H9 (cell line): ENCODE data around the gene LAMC2. TPM values are rescaled to one million over a fixed set of nuclear protein-coding genes. Genes with fewer than 3 reads are reported as not detected.

Source experiments
- DNase-seq: peaks from one replicate; pipeline ENCODE4 v3.0.0-alpha.2; 2017
- H2AFZ ChIP-seq: one replicate; pipeline ENCODE4 v1.6.1; 2013; ENCODE audit warnings: mild to moderate bottlenecking, low read length, control low read depth, moderate library complexity
- H2AK5ac ChIP-seq: 2 replicates; pipeline ENCODE4 v1.6.1; 2013; ENCODE audit warnings: low read length, control low read depth, mixed read lengths; ENCODE audit not compliant: insufficient read length
- H2BK120ac ChIP-seq: one replicate; pipeline ENCODE4 v1.6.1; 2013; ENCODE audit warnings: low read depth, mild to moderate bottlenecking, low read length, control low read depth, inconsistent platforms; ENCODE audit not compliant: poor library complexity, severe bottlenecking
- H2BK12ac ChIP-seq: 2 replicates; pipeline ENCODE4 v1.6.1; 2013; ENCODE audit warnings: low read length, control low read depth, mixed read lengths, low read depth; ENCODE audit not compliant: insufficient read length
- H2BK15ac ChIP-seq: 2 replicates; pipeline ENCODE4 v1.6.1; 2013; ENCODE audit warnings: low read depth, low read length, control low read depth
- H2BK20ac ChIP-seq: one replicate; pipeline ENCODE4 v1.6.1; 2013; ENCODE audit warnings: low read depth, mild to moderate bottlenecking, low read length, control low read depth, inconsistent platforms; ENCODE audit not compliant: poor library complexity, severe bottlenecking
- H2BK5ac ChIP-seq: 2 replicates; pipeline ENCODE4 v1.6.1; 2013; ENCODE audit warnings: low read length, control low read depth, mixed read lengths; ENCODE audit not compliant: insufficient read length
- H3K14ac ChIP-seq: 2 replicates; pipeline ENCODE4 v1.6.1; 2013; ENCODE audit warnings: low read length, control low read depth; ENCODE audit not compliant: insufficient read depth
- H3K18ac ChIP-seq: 2 replicates; pipeline ENCODE4 v1.6.1; 2013; ENCODE audit warnings: low read depth, mild to moderate bottlenecking, mixed read lengths, low read length, control low read depth; ENCODE audit not compliant: insufficient read length
- H3K23ac ChIP-seq: 2 replicates; pipeline ENCODE4 v1.6.1; 2013; ENCODE audit warnings: low read length, control low read depth, mixed read lengths, low read depth; ENCODE audit not compliant: insufficient read length
- H3K23me2 ChIP-seq: 2 replicates; pipeline ENCODE4 v1.6.1; 2013; ENCODE audit warnings: low read depth, mild to moderate bottlenecking, mixed read lengths, low read length, control low read depth; ENCODE audit not compliant: insufficient read length, poor library complexity, severe bottlenecking
- H3K27ac ChIP-seq: 2 replicates; pipeline ENCODE4 v1.5.1; 2013; ENCODE audit warnings: low read length, control low read depth, mixed read lengths, low read depth; ENCODE audit not compliant: insufficient read length
- H3K27me3 ChIP-seq: 2 replicates; pipeline ENCODE4 v1.6.1; 2013; ENCODE audit warnings: low read length, control low read depth, inconsistent platforms; ENCODE audit not compliant: insufficient read depth
- H3K4ac ChIP-seq: 2 replicates; pipeline ENCODE4 v1.6.1; 2013; ENCODE audit warnings: low read depth, mild to moderate bottlenecking, control low read depth, inconsistent platforms, low read length, moderate library complexity
- H3K4me1 ChIP-seq: 2 replicates; pipeline ENCODE4 v1.6.1; 2013; ENCODE audit warnings: low read length, control low read depth, inconsistent platforms; ENCODE audit not compliant: insufficient read depth
- H3K4me2 ChIP-seq: 2 replicates; pipeline ENCODE4 v1.6.1; 2013; ENCODE audit warnings: low read length, control low read depth, mixed read lengths; ENCODE audit not compliant: insufficient read length, insufficient read depth
- H3K56ac ChIP-seq: 2 replicates; pipeline ENCODE4 v1.6.1; 2013; ENCODE audit warnings: low read depth, mild to moderate bottlenecking, mixed read lengths, low read length, control low read depth; ENCODE audit not compliant: insufficient read length
- H3K79me1 ChIP-seq: 2 replicates; pipeline ENCODE4 v1.6.1; 2013; ENCODE audit warnings: low read depth, mild to moderate bottlenecking, moderate library complexity, low read length, control low read depth, inconsistent platforms; ENCODE audit not compliant: insufficient read depth, poor library complexity, severe bottlenecking
- H3K79me2 ChIP-seq: 2 replicates; pipeline ENCODE4 v1.6.1; 2013; ENCODE audit warnings: low read length, control low read depth, inconsistent platforms; ENCODE audit not compliant: insufficient read depth
- H3K9ac ChIP-seq: 2 replicates; pipeline ENCODE4 v1.6.1; 2013; ENCODE audit warnings: low read length, control low read depth, mixed read lengths; ENCODE audit not compliant: insufficient read length; ENCODE audit errors: extremely low read depth
- H3K9me3 ChIP-seq: one replicate; pipeline ENCODE4 v1.6.1; 2013; ENCODE audit warnings: low read depth, low read length, inconsistent platforms; ENCODE audit not compliant: control insufficient read depth
- H3T11ph ChIP-seq: one replicate; pipeline ENCODE4 v1.6.1; 2013; ENCODE audit warnings: mild to moderate bottlenecking, low read length, control low read depth, inconsistent platforms
- H4K20me1 ChIP-seq: one replicate; pipeline ENCODE4 v1.6.1; 2013; ENCODE audit not compliant: control insufficient read depth, insufficient read length, insufficient read depth
- H4K5ac ChIP-seq: 2 replicates; pipeline ENCODE4 v1.6.1; 2013; ENCODE audit warnings: low read depth, mild to moderate bottlenecking, mixed read lengths, low read length, control low read depth; ENCODE audit not compliant: insufficient read length
- H4K8ac ChIP-seq: replicated peaks from 2 replicates; pipeline ENCODE4 v1.6.1; 2013; ENCODE audit warnings: low read length, control low read depth, mixed read lengths, low read depth; ENCODE audit not compliant: insufficient read length
- H4K91ac ChIP-seq: 2 replicates; pipeline ENCODE4 v1.6.1; 2013; ENCODE audit warnings: low read depth, mild to moderate bottlenecking, moderate library complexity, mixed read lengths, low read length, control low read depth; ENCODE audit not compliant: insufficient read length
- H3K27ac Mint-ChIP-seq, 3 experiments: 2 replicates in 2 of 3; 3 replicates in 1 of 3; pipeline ENCODE4 v1.8.0; 2020 to 2021; ENCODE audit warnings: mixed read lengths in 3 of 3, mild to moderate bottlenecking in 1 of 3, moderate library complexity in 1 of 3
- H3K27me3 Mint-ChIP-seq: 2 replicates; pipeline ENCODE4 v1.8.0; 2021; ENCODE audit warnings: low read depth, mild to moderate bottlenecking, moderate library complexity, mixed read lengths
- H3K36me3 Mint-ChIP-seq, 3 experiments: 2 replicates in 2 of 3; 3 replicates in 1 of 3; pipeline ENCODE4 v1.8.0; 2020 to 2021; ENCODE audit warnings: low read depth in 3 of 3, mixed read lengths in 3 of 3; ENCODE audit not compliant: insufficient read depth in 1 of 3
- H3K4me1 Mint-ChIP-seq, 2 experiments: 2 replicates each; pipeline ENCODE4 v1.8.0; 2020; ENCODE audit warnings: mixed read lengths in 2 of 2
- H3K4me3 Mint-ChIP-seq, 2 experiments: 2 replicates in 1 of 2; 3 replicates in 1 of 2; pipeline ENCODE4 v1.8.0; 2020 to 2021; ENCODE audit warnings: mild to moderate bottlenecking in 2 of 2, mixed read lengths in 2 of 2, moderate library complexity in 1 of 2
- H3K9me3 Mint-ChIP-seq, 2 experiments: 2 replicates in 1 of 2; 3 replicates in 1 of 2; pipeline ENCODE4 v1.8.0; 2020; ENCODE audit warnings: mild to moderate bottlenecking in 2 of 2, mixed read lengths in 2 of 2, moderate library complexity in 1 of 2
- CTCF ChIP-seq: fragments of 200-600 bp; sonication (generic); conservative IDR thresholded peaks from 3 replicates; pipeline ENCODE4 v1.8.0; 2021; ENCODE audit warnings: antibody characterized with exemption, mild to moderate bottlenecking
- WGBS: extraction: QIAGEN DNeasy Blood & Tissue Kit; methylation state at CpG from one replicate; pipeline ENCODE4 v1.1.7; 2013; ENCODE audit warnings: missing lambda C conversion rate, low lambda C conversion rate, mixed read lengths; ENCODE audit not compliant: insufficient read length; ENCODE audit errors: extremely low coverage; 5-methylcytosine and 5-hydroxymethylcytosine counted together
- total RNA-seq: library from RNA; stranded (reverse); gene quantifications from 2 replicates; pipeline ENCODE4 v1.2.1, GENCODE V29; 2021

Gene LAMC2
- total RNA-seq, 1 experiment from 2014 or later = 7.4 TPM

- H3K27ac Mint-ChIP-seq = peak overlapping the region; percentile 31 to 83 (median 66); a peak in 5 of 7 replicates
- Histone ChIP-seq H3K4me2 (no peak overlapping the region), H3K14ac (no peak overlapping the region), H3K27ac (no peak overlapping the region), H4K91ac (no peak overlapping the region), H3K56ac (no peak overlapping the region), H3K9me3 (no peaks in the 10 kb centered on the region), H4K8ac (no peak overlapping the region), H3K4ac (no peak overlapping the region), H2AFZ (no peak overlapping the region), H2BK5ac (no peak overlapping the region), H2BK20ac (no peak overlapping the region), H3T11ph (no peak overlapping the region), H2BK12ac (no peak overlapping the region), H2AK5ac (no peak overlapping the region), H3K18ac (no peak overlapping the region), H3K4me1 (peaks cover 11% of the 10 kb centered on the region; the same call in 1 of the 2 replicates), H2BK15ac (no peak overlapping the region), H3K23me2 (no peaks in the 10 kb centered on the region), H3K79me1 (no peaks in the 10 kb centered on the region), H2BK120ac (no peak overlapping the region), H3K27me3 (no peaks in the 10 kb centered on the region), H4K5ac (no peak overlapping the region), H3K23ac (no peak overlapping the region), H4K20me1 (no peaks in the 10 kb centered on the region), H3K79me2 (0 out of 2 replicates have a peak, but pooled peaks cover 1% of the 10 kb centered on the region), H3K9ac (no peak overlapping the region)
- no peaks in the 10 kb centered on the region for H3K36me3 Mint-ChIP-seq
- DNase-seq = no peak
- no peaks in the 10 kb centered on the region; the same call in 1 of the 2 replicates for H3K27me3 Mint-ChIP-seq
- H3K4me1 Mint-ChIP-seq = peaks cover 29 to 30% of the 10 kb centered on the region in 2 experiments
- H3K4me3 Mint-ChIP-seq = no peak overlapping the region
- WGBS = no CpG with 5 or more reads among the region's 1 CpG
- TF ChIP-seq CTCF = no peak
- H3K9me3 Mint-ChIP-seq = no peaks in the 10 kb centered on the region
These were observed 8.6 kb downstream of the LAMC2 start for GRCh38 chr1:183194527-183195141.
